ENCODE data around the gene TRAF3. TPM values are rescaled to one million over a fixed set of nuclear protein-coding genes. Genes with fewer than 3 reads are reported as not detected.

TRAF3 gene
- total RNA-seq, 6 experiments from 2014 or later = 19.9 to 28.8 (median 22.6) TPM

DNA sequence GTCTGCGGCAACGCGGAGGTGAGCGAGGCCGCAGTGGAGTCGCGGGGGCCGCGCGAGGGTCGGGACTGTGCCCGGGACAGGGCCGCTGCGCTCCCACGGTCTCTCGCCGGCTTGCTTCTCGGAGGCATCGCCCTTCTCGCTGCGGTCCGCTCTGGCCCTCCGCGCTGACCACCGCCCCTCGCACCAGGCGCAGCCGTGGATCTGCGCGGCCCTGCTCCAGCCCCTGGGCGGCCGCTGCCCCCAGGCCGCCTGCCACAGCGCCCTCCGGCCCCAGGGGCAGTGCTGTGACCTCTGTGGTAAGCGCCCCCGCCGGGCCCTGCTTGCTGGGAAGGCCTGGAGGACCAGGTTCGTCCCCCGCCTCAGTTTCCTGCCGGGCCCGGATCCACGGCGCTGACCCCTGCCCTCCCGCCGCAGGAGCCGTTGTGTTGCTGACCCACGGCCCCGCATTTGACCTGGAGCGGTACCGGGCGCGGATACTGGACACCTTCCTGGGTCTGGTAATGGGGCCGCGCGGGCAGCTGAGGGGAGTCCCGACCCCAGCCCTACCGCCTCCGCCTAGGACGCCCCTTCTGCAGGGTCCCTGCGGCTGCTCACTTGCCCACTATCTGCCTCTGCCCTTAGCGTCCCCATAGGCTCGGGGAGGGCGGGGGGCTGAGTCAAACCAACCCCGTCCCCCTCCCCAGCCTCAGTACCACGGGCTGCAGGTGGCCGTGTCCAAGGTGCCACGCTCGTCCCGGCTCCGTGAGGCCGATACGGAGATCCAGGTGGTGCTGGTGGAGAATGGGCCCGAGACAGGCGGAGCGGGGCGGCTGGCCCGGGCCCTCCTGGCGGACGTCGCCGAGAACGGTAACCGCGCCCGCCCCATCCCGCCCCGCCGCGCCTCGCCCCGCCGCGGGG, 152.2 kb downstream of the TRAF3 start:
- Mint-ChIP-seq H3K4me3 (no peak overlapping the region), H3K4me1 (ENCODE audit: low read depth) (no peaks in the 10 kb centered on the region), H3K36me3 (ENCODE audit: low read depth) (peaks cover 7% of the 10 kb centered on the region), H3K27me3 (ENCODE audit: insufficient read depth) (peaks cover 27% of the 10 kb centered on the region; the same call in 1 of the 2 replicates), H3K9me3 (no peaks in the 10 kb centered on the region), H3K27ac (no peak overlapping the region)
- TF ChIP-seq, protein P1, sequence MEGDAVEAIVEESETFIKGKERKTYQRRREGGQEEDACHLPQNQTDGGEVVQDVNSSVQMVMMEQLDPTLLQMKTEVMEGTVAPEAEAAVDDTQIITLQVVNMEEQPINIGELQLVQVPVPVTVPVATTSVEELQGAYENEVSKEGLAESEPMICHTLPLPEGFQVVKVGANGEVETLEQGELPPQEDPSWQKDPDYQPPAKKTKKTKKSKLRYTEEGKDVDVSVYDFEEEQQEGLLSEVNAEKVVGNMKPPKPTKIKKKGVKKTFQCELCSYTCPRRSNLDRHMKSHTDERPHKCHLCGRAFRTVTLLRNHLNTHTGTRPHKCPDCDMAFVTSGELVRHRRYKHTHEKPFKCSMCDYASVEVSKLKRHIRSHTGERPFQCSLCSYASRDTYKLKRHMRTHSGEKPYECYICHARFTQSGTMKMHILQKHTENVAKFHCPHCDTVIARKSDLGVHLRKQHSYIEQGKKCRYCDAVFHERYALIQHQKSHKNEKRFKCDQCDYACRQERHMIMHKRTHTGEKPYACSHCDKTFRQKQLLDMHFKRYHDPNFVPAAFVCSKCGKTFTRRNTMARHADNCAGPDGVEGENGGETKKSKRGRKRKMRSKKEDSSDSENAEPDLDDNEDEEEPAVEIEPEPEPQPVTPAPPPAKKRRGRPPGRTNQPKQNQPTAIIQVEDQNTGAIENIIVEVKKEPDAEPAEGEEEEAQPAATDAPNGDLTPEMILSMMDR (IDR thresholded peaks at IDR 0.05) = no peak
- DNase-seq = no peak

DNA sequence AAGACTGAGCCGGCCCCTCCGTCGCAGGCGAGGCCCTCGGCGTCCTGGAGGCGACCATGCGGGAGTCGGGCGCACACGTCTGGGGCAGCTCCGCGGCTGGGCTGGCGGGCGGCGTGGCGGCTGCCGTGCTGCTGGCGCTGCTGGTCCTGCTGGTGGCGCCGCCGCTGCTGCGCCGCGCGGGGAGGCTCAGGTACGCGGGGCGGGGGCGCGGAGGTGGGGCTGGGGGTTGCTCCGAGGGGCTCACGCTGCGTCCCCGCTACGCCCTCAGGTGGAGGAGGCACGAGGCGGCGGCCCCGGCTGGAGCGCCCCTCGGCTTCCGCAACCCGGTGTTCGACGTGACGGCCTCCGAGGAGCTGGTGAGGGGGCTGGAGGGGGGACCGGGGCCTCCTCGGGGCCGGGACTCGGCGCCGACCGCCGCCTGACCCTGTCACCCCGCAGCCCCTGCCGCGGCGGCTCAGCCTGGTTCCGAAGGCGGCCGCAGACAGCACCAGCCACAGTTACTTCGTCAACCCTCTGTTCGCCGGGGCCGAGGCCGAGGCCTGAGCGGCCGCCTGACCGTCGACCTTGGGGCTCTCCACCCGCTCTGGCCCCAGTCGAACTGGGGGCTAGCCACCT, 153.0 kb downstream of the TRAF3 start:
- Mint-ChIP-seq H3K27ac (no peak overlapping the region), H3K27me3 (ENCODE audit: insufficient read depth) (peaks cover 30% of the 10 kb centered on the region; the same call in 1 of the 2 replicates), H3K4me3 (no peak overlapping the region), H3K9me3 (no peaks in the 10 kb centered on the region), H3K36me3 (ENCODE audit: low read depth) (peaks cover 9% of the 10 kb centered on the region), H3K4me1 (ENCODE audit: low read depth) (no peaks in the 10 kb centered on the region)
- TF ChIP-seq, protein P1 (IDR thresholded peaks at IDR 0.05) = no peak; the same call in 1 of the 2 replicates
- no peak for DNase-seq

DNA sequence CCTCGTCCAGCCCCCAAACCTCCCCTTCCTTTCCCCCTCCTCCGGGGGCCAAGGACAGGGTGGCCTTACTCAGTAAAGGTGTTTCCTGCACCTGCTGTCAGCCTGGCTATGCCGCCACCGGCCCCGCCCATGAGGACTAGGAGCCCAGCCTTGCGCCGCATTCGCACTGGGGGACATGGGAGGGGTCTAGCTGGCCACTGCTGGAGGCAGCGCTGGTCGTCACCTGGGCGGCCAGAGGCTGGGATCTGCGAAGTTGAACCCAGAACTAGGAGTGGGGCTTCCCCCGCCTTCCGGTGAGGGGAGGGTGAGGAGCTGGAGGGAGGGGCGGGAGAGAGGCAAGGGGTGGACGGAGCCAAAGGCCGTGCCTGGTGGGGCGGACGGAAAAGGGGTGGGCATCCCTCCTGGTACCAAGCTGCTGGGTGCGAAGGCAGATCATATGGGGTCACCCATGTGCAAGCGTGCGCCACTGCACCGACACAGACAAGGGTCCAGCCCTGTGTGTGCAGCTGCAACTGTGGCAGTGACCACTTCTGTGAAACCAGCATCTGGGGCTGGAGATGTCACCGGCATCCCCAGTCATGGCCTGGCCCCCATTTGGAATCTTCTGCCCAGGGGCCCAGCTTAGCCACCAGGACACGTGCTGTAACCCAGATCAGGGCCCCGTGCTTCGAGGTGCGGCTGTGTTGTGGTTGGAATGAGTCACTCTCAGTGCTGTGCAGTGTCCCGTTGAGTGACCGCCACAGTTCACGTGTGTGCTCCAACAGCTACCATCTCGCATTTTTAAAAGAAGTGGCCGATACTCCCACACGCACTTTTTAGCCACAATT, 153.7 kb downstream of the TRAF3 start:
- peaks cover 30% of the 10 kb centered on the region; the same call in 1 of the 2 replicates for H3K27me3 Mint-ChIP-seq (ENCODE audit: insufficient read depth)
- TF ChIP-seq, protein P1 (IDR thresholded peaks at IDR 0.05) = no peak
- DNase-seq = no peak
- H3K4me3 Mint-ChIP-seq = no peak overlapping the region
- no peaks in the 10 kb centered on the region for H3K9me3 Mint-ChIP-seq
- H3K4me1 Mint-ChIP-seq (ENCODE audit: low read depth) = no peaks in the 10 kb centered on the region
- H3K36me3 Mint-ChIP-seq (ENCODE audit: low read depth) = peaks cover 9% of the 10 kb centered on the region
- H3K27ac Mint-ChIP-seq = no peak overlapping the region

DNA sequence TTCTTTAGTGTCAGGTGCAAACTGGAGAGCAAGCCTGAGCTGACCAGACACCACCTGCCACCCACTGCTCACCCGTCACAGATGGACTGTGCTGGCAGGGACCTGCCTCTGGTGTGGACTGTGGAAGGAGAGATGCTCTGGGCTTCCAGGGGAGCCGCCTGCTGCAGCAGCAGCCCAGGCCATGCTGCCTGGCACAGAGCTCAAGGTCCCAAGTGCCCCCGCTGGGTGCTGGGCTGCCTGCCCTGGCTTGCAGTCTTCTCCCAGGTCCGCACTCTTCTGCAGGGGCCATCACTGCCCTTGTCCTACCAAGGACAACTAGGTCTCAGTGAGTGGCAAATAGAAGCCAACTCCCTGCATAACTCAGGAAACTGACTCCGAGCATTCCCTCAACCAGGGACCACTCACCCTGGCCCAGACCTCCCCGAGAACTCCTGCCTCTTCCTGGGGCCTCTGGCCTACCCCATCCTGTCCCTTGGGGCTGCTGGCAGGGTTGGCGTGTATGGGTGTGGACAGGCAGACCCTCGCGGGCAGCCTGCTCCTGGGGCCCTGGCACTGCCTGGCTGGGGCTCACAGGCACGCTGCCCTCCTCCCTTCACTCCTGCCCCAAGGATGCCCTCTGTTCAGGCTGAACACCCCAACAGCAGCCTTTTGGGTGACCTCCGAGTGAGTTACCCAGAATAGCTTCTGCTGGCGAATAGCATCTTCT, 154.5 kb downstream of the TRAF3 start:
- H3K27me3 Mint-ChIP-seq (ENCODE audit: insufficient read depth) = peaks cover 25% of the 10 kb centered on the region; the same call in 1 of the 2 replicates
- DNase-seq = no peak
- TF ChIP-seq, protein P1 (IDR thresholded peaks at IDR 0.05) = no peak
- no peak overlapping the region for H3K27ac Mint-ChIP-seq
- H3K4me1 Mint-ChIP-seq (ENCODE audit: low read depth) = no peaks in the 10 kb centered on the region
- H3K9me3 Mint-ChIP-seq = no peaks in the 10 kb centered on the region
- H3K36me3 Mint-ChIP-seq (ENCODE audit: low read depth) = peaks cover 9% of the 10 kb centered on the region
- no peak overlapping the region for H3K4me3 Mint-ChIP-seq
